Measurements from ENCODE around the gene KCNMB4.

The KCNMB4 gene, protein sequence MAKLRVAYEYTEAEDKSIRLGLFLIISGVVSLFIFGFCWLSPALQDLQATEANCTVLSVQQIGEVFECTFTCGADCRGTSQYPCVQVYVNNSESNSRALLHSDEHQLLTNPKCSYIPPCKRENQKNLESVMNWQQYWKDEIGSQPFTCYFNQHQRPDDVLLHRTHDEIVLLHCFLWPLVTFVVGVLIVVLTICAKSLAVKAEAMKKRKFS

DNA sequence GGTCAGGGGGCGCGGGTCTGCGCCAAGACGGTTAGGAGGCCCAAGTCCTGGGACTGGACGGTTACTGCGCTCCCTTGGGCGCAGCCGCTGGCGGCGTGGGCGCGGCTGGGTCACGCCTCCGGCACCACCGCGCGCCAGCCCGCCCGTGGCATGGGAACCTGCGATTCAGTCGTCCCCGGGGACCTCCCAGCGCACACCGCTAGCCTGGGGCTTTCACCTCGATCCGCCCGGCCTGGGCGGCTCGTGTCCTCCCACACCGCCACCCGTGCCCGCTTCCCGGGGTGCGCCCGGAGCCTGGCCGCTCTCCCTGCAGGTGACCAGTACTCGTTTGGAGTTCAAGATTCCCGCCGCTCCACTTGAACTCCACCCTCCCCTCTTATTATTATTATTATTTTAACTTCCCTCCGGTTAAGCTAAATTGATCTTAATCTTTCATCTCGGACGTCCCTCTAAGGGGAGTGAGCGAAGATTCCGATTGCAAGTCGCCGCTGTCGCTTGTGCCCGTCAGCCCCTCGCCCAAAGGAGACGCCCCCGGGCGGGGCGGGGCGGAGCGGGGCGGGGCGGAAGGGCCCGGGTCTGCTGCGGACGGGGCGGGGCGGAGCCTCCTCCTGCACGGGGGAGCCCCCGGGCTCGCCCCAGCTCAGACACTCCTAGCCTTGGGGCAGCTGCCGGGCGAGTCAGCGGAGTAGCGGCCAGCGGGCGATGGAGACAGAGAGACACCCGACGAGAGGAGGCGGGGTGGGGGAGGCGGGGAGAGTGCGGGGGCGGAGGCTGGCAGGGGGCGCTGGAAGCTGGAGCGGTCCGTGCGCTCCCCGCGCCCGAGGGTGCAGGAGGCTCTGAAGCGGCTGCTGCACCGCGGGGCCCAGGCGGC is at the start of gene KCNMB4:
KCNMB4 (plus strand) TSS at position 643 of the 871 bp plus-strand sequence. CDS start 445 bp downstream, outside the sequence.
- peak; percentile 60 to 75 for DNase-seq

DNA sequence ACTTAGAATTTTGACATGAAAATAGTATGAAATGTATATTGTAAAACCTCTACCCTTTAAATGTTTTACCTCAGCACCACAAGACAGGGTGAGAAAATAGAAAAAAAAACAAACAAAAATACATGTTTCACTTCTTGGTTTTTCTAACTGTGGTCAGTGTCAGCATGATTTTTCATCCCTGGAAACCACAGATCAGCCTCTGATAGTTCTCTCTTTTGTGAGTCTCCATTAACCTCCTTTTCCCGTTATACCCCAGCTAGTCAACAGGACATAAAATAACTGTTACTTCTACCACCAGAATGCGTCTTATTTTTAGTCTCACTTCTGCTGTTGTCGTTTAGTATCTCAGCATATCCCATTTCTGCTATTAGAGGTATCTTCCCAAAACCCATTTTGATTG is 48.3 kb upstream of the KCNMB4 start:
- no peak for DNase-seq

DNA sequence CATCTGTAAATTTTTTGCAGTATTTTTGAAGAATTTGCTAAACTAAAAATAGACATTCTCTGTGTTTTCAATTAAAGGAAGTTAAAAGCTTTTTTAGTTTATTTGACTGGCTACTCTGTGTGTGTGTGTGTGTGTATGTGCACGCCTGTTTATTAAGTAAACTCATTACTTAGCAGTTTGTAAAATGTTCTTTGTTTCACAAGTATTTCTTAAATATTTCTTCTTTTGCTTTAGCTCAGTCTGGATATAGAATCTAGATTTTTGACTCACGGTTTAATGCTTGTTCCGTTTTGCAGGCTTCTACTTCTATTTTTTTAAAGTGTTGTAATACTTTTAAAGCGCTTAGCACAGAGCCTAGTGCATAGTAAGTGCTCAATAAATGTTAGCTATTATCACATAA is 46.5 kb upstream of the KCNMB4 start:
- no peak for DNase-seq

DNA sequence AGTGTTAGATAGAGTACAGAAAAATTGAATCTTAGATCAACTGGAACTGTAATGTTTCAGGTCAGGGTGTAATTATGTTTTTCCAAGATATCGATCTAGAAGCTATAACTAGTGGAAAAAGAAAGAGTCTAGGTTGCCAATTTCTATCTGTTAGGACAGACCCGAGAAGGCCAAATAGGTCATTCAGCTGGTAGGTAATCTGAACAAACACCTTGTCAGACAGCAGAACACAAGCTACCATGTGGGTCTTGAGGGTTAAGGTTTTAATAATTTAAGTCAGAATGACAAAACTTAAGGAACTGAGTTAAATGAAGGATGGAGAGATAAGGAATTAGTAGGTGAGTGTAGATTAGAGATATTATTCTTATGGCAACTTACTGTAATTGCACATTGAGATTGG is 44.9 kb upstream of the KCNMB4 start:
- no peak for DNase-seq

DNA sequence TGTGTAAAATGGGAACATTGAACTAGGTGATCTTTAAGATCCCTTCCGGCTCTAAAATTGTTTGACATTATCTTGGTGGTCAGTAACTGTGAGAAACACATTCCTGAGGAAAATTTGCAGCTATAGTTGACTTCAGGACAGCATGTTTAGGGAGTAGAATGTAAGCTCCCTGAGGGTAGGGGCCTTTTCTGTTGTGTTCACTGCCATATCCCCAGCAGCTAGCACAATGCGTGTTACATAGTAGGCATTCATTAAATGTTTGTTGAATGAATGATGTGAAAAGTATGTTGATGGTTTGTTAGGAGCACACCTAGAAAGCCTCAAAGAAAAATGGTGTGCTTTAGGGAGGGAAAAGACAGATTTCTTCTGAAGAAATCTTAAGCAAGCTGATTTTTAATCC is 38.5 kb upstream of the KCNMB4 start:
- no peak for DNase-seq

DNA sequence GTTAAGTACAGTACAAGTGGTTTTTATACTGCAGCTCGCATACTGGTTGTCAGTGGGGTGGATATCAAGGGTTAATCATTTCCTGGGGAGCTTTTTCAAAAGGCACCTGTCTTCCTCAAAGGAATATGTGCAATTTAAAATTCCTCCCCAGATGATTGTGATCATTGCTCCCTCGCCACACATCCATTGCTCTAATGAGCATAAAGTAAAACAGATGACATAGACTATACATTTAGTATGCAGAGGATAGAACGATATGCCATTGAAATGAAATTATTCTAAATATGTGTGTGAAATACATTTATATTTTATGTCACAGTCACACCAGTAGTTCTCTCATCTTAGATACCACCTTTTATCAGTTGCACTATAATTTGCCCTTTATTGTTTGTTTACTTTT is 36.4 kb upstream of the KCNMB4 start:
- no peak for DNase-seq

DNA sequence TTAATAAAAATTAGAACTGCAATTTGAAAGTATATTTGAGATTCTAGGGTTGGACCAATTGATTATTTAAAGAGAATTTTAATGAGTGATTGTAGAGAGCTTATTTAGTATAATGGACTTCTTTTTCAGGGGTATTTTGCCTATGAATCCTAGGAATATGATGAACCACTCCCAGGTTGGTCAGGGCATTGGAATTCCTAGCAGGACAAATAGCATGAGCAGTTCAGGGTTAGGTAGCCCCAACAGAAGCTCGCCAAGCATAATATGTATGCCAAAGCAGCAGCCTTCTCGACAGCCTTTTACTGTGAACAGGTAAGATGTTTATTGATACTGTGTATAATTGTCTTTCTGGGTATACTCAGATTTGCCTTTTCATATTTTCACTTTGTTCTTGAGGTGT is 35.9 kb upstream of the KCNMB4 start:
- DNase-seq, result no peak

DNA sequence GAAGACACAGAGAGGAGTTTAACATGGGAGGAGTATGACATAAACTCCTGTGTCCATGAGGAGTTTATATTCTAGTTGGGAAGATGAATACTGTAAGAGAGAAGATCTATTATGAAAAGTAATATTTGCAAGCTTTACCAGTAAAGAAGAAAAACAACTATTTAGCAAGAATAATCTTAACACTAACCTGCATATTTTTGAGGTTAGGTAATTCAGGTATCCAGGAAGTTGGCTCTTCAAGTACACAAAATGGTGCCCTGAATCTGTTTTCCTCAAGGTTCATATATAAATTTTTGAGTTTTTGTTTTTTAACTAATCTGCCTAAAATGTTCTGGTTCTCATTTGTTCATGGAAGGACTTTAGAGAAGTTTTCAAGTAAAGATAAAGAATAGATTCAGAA is 33.9 kb upstream of the KCNMB4 start:
- DNase-seq, result no peak

DNA sequence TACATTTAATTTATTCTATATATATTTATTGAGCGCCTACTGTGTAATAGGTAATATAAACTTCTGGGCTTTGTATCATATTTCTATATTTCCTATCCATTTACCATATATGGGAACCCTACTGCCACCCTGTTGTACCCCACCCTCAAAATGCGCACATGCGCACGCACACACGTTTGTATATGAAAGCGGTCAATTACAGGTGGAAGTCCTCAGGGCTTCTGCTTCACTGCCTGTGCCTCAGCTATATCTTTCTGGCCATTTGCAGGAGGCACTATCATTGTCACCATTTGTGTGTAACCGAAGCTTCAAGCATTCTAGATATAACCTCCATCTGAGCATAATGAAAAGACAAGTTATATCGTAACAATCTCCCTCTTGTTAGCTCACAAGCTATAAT is 31.3 kb upstream of the KCNMB4 start:
- DNase-seq, result no peak

DNA sequence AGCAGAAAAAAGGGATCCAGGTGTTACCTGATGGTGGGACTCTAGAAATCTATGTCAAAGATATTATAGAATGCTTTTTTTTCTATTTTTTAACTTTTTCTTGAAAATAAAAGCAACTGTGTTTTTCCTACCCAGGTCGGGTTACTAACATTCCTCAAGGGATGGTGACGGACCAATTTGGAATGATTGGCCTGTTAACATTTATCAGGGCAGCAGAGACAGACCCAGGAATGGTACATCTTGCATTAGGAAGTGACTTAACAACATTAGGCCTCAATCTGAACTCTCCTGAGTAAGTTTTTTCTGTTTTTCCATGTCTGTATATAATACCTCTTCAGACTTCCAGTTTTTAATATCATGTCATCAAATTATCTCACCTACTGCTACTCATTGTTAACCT is 27.6 kb upstream of the KCNMB4 start:
- no peak for DNase-seq

DNA sequence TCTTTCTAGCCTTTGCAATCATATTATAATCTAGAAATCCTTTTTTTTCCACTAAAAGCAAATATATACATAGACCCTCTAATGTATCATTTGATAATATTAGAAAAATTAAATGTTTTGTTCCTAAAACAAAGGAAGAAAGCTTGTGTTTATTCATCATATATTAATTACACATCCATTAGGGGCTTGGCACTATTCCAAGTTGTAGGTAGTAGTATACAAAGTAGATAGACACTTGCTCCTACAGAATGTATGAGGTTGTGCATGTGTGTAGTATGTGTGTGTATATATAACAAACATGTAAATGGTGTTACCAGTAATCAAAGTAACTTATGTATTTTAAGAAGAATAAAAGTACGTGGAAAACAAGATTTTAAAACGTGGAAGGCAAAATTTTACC is 15.0 kb upstream of the KCNMB4 start:
- DNase-seq, result no peak

DNA sequence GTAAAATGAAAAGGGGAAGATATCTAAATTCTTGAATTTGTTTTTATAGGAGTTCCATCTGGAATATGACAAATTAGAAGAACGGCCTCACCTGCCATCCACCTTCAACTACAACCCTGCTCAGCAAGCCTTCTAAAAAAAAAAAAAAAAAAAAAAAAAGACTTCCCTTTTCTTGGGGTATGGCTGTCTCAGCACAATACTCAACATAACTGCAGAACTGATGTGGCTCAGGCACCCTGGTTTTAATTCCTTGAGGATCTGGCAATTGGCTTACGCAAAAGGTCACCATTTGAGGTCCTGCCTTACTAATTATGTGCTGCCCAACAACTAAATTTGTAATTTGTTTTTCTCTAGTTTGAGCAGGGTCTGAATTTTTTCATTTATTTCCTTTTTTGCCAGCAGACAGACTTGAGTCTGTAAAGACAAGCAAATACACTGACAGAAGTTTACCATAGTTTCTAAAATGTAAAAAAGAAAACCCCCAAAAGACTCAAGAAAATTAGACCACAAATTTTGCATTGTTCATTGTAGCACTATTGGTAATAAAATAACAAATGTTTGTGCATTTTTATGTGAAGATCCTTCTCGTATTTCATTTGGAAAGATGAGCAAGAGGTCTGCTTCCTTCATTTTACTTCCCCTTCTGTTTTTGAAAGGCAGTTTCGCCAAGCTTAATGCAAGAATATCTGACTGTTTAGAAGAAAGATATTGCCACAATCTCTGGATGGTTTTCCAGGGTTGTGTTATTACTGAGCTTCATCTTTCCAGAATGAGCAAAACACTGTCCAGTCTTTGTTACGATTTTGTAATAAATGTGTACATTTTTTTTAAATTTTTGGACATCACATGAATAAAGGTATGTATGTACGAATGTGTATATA is 12.1 kb upstream of the KCNMB4 start:
- no peak for DNase-seq

DNA sequence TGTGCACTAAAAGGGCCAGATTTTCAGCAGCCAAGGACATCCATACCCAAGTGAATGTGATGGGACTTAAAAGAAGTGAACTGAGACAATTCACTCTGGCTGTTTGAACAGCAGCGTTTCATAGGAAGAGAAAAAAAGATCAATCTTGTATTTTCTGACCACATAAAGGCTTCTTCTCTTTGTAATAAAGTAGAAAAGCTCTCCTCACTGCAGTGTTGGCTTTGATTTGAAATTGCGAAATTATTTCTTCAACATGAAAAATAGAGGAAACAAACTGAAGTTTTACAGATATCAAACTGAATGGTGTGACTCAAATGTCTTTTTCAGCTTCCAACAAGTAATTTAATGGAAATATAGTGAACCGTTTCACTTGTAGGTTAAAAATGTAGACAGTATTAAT is 11.3 kb upstream of the KCNMB4 start:
- no peak for DNase-seq

DNA sequence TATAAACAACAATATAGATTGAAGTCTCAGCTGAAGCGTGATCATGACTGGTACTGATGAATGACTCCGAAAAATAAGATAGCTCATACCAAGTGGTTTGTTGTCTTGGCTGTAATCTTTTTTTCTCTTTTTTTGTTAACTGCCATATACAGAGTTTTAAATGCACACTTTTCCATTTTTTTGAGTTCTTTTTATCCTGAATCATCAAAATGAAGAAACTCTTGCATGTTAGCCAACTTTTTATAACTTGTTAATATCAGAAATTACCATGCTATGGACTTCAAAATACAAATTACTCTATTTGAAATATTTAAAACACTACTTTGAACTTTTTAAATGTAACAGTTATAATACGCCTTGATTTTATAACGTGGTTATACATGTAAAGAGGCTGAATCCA is 10.1 kb upstream of the KCNMB4 start:
- no peak for DNase-seq

DNA sequence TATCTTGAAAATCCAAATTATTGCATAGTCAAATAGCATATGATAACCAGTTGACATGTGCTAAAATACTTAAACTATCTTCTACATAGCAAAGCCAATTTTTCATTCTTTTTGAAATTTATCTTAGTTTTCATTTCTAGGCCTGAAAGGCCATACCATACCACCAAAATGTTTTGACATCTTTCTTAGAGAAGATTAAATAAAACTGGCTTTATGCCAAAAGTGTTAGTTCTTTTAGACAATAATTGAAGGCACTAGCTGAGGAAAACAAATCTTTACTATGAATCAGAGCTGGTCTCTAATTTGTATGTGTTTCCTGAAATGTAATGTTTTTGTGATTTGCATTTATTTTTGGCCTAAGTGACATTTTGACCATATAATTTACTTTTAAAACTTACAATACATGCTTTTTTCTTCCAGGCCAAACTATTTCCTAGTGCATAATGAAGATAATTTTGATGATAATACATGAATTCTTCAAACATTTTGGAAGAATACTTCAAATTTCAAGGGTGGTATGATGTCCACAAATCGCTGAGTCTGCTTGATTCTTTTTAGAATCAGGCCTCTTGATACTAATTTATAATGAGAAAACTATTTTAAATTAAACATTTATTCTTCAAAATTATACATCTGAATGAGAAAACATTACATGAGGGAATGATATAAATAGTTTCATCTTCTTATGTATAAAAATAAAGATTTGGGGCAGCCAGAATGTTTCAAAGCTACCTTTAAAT is 6.5 kb upstream of the KCNMB4 start:
- DNase-seq, result no peak

DNA sequence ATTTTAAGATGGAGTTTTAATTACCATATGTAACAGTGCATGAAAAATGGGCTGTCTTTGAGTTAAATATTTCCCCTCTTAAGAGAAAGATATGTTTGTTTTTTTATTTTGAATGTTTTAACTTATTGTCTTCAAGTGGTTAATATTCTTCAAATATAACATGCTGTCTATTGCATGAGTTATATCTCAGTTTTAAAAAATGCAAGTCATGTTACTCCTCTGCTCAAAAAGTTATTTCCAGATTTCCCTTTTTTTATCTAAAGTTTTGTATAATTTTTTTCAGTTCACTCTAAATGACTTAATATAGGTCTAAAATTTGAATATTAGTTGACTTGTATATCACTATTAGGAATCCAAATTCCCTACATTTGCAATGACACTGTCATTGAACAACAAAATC is 5.9 kb upstream of the KCNMB4 start:
- no peak for DNase-seq

DNA sequence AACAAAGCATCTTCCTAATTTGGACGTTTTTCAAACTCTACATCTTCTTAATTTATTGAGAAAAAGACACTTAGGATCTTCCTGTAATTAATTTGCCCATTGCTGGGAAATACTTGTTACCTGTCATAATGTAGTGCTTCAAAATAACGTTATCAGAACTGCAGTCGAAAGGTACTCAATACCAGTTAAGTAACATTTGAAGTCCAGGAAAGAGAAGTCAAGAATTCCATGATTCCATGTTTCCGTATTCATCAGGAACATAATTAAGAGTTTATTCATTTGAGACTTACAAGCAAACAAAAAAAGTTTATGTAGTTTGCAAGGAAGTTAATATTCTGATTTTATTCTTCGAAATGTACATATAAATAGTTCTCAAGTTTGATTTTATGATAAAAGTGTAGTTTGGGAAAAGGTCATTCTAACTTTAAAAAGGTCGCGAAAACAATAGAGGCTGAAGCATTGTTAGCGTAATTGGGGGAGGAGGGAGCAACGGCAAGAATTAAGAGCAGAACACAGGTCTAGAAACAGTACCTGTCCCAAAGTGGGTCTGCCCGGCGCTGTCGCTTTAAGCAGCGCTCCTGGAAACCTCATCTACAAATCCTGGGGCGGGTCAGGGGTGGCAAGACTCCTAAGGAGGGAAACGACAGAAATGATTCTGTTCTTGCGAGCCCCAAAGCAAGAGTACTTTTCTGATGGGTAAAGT is 1.2 kb upstream of the KCNMB4 start:
- DNase-seq, result no peak

DNA sequence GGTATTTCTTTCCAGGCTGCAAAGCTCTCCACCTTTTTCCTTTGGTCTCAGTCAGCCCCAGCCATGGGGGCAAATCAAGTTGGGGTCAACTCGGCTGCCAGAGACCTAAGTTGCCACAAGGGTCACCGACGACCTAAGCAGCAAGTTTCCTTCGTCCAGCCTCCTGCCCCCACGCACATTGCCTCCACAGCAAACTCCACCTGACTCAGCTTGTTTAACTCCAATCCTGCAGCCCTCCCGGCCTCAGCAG is 767 bp upstream of the KCNMB4 start:
- DNase-seq, result no peak

DNA sequence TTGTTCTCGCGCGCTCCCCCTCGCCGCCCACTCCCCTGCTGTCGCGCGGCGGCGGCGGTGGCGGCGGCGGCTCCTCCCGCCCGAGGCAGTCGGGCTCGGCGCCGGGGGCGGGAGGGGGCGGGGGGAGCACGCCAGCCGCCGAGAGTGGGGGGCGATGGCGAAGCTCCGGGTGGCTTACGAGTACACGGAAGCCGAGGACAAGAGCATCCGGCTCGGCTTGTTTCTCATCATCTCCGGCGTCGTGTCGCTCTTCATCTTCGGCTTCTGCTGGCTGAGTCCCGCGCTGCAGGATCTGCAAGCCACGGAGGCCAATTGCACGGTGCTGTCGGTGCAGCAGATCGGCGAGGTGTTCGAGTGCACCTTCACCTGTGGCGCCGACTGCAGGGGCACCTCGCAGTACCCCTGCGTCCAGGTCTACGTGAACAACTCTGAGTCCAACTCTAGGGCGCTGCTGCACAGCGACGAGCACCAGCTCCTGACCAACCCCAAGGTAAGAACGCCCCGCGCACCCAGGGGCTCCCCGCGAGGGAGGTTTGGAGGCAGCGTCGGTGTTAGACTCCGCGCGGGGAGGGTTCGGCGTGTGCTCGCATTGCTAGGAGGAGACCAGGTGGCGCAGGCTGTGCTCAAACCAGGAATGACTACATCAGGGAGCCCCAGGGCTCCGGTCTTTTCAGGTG is 629 bp downstream of the KCNMB4 start:
- peak; percentile 33 to 38 for DNase-seq

DNA sequence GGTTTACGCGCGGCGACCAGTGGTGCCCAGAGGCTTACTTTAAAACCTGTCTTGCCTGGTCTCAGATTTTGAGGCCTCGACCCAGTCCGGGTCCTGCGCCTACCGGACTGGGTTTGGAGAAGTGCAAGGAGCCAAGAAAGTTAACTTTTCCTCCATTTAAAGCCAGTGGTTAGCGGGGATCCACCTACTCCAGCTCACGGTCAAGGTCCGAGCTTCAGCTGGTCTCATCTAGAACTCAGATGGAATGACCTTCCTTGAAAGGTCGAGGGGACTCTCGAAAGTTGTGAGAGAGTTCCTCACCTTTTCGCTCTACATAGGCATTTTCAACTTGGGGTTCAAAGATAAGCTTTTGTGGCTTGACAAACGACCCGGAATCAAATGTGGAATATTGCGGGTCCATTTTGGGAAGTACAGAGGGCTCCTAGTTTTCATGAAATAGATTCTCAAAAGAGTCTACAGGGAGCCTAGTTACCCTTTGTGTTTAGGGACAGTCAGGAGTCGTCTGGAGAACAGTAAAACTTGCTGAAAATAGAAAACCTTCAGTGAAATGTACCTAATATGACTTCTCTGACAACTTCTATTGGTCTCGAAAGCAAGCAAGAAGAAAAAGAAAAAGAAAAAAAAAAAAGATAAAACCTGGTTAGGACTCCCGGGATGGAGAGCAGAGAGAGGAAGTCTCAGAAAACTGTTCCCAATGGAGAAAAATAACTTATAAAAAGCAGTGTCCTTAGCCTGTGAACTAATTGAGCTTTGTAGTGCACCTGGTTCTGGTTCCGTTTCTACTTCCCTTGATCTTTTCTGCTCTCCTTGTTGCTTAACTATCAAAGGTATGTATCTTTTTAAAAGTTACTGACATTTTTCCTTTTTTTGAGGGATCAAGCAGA is 1.4 kb downstream of the KCNMB4 start:
- no peak for DNase-seq

DNA sequence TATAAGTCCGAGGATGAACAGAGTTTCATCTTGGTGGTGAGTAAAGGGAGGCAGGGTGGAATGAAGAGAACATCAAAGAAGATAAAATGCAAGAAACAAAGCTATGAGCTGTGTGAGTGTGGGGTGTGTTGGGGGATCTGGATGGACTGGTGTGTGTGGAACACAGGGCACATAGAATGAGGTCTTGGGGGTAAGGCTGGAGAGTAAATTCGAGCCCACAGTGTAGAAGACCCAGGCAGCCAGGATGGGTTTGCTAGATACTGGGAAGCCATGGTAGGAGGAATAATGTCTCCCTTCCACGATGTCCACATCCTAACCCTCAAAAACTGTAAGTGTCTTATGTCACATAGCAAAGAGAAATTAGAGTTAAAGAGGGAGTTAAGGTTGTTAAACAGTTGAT is 6.8 kb downstream of the KCNMB4 start:
- no peak for DNase-seq
